Kidney glomerular epithelial cell (primary cell): ENCODE results near the gene THEM5.

Source experiments
- DNase-seq: peaks from one replicate; lab custom pipeline; 2025; lab: John Stamatoyannopoulos, UW

THEM5 gene

DNA sequence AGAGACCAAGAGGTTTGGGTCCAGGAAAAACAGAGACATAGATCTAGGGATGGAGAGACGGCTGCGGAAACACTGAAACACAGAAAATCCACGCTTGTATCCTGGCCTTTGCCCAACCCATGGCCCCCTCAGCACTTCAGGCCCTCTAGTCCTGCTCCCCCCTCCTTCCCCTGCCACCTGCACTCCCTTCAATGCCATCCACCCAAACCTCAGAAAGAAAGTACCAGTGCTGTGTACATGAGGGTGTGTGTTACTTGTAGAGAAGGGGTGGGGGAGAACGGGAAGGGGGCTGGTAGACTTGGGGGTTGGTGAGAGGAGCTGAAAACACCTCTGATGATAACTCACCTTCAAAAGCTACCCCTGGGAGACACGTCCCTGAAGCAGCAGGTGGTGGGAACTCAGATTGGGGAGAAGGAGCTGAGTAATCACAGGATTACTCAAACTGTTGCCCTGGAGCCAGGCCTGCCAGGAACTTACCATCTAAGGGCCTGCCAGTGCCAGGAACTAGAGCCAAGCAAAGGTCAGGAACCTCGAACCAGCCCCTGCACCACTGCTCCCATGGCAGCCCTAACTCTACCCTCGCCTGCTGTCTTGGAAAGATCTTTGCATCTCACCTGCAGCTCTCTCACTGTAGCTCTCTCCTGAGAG lies 33.4 kb downstream of the THEM5 start:
- DNase-seq, result no peak

DNA sequence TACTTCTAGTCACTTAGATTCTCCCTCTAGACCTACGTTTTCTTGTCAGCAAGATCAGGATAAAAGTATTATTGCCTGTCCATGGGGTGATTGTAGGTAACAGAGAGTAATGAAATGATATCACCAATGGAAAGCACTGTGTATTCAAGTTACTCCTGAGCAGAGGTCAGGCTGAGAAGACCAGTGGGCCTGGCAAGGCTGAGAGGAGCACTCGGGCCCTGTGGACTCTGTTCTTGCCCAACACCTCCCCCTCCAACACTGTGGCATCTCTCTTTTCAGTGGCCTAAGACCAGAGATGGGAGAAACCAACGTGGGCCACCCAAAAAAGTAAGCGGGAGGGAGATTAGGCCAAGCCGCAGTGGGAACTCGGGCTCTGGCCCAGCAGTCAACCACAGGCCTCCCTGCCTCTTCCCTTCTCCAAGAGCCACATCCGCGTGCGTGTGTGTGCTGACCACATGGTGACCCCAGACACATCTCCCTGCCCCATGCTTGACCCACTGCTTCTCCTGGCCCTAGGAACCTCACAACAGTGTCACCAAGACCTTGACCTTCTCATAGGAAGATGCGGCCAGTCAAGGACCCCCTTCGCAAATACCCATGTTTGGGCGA lies 34.2 kb downstream of the THEM5 start:
- DNase-seq, result no peak

DNA sequence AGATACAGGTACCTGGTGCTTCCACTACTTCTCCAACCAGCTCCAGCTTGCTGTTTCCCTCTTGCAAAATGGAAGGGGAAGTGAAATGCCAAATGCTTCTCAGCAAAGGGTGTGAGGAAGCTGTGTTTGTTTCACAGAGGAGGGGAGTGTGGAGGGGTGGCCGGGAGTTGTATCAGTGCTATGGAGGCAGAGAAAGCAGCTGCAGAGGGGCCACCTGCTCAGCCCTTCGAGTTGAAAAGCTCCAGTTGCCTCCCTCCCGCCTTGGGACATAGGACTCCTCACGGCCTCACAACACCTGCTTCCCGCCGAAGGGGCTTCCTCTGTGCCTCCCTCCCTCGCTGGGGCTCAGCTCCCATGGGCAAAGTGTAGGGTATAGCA lies 36.2 kb downstream of the THEM5 start:
- DNase-seq, result no peak

DNA sequence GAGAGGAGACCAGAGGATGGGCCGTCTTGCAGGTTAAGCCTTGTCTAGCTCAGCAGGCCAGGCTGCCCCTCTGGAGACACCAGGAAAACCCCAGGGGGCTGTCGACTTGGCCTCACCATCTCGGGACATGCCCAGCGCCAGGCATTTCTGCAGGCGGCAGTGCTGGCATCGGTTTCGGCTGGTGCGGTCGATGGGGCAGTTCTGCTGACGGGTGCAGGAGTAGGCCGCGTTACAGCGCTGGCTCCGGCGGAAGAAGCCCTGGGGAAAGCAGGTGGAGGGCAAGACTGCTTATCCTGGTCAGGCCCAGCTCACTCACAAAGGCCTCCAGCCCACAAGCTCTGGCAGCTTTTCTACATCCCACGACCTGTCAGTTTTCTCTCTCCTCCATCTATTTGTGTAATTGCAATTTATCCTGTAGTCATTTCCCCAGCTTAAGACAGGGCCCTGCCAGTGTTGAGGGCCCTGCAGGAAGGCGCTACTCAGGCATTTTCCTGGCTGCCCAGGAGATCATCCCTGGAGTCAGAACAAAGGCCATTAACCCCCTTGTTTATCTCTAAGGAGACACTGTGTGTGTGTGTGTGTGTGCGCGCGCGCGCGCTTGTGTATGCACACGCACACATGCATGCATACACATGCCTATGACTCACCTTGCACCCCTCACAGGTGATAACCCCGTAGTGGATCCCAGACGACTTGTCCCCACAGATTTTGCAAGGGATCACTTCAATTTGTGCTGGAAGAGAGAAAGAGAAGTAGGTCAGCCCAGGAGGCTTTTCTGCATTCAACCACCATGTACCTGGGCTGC lies 36.8 kb downstream of the THEM5 start:
- no peak for DNase-seq

DNA sequence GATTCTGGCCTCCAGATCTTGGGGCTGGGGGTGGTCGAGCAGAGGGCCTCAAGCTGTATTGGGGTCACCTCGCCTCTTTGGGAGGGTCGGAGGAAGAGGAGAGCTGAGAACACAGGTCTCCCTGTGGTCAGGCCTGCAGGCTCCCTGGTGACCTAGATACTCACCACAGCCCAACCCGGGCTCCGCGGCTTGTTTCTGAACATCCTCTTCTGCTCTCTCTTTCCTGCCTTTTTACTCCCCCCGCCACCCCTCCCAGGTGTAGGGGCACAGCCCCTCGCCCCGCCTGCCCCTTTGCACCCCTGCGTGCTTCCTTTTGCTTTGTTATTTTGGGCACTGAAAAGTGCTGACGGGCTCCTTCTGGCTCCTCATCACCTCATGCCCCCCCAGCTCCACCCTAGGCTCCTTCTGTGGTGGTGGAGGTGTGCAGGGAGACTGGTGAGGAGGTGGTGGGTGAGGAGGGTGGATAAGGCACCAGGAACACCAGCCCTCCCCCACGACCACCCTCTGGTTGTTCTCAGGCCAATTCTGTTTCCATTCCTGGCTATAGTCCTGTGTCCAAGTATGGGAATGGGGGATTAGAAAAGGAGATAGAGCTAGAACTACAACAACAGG lies 37.7 kb downstream of the THEM5 start:
- DNase-seq, result no peak

DNA sequence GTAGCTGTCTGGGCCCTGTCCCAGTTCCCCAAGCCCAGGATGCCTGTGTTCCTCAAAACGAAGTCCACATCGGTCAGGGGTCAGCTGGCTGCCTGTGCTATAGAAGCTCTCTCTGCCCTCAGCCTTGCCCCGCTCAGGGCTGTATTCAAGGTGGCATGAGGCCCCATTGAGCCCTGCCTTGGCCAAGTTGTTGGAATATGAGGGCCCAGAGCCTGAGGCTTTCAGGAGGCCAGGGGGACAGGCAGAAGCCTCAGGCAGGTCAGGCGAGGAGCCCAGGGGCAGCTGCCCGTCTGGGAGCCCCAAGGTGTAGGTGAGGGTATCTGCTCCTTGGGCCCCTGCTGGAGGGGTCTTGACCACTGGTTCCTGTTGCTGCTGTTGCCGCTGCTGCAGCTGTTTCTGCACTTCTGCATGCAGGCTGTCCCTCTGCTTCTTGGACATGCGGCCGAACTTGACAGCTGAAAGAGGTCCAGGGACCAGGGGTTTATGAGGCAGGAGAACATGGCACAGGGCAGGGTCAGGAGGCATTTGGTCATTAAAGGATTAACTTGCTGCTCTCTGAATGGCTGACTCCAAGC lies 38.5 kb downstream of the THEM5 start:
- DNase-seq, result no peak

DNA sequence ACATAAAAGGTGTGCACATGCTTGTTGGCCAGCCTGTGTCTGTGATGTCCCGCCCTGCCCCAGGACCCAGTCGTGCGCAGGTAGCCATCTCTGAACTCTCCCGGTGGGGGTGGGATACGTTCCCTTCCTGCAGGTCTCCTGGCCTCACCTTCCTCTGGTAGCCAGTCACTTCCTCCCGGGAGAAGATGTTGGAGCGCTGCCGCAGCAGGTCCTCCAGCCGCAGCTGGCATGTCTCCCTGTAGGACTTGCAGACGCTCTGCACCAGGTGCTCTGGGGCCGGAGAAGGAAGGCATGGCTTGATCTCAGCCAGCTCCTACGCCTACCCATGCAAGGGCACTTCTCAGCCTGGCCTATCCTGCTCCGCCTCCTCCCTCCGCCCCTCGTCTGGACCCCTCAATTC lies 39.1 kb downstream of the THEM5 start:
- DNase-seq, result no peak

DNA sequence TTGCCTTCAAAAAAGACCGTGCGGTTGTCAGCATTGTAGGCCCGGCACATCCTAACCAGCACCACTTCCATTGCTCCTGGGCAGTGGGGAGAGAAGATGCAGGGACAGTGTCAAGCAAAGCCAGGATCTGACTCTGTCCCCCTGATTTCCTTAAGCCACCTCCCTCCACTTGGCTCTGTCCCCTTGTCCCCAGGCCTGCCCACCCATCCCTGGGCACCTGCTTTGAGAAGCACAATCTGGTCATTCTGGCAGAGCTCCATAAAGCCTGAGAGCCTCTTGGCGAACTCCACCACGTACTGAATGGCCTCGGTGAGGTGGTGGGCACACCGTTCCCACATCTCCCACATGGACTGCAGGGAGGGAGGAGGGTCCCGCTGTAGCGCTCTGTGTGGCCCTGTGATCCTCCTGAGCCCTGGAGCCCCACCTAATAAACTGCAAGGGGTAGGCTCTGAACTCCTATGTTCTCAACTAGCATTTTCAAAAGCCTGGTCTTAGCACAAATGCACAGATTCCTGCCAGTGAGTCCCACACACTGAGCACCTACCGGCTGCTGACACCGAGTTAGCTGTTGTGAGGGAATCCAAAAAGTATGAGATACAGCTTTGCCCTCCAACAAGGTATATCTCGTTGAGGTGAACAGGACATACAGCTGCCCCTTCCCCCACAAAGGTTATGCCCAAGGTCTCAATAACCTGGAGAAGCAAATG lies 40.1 kb downstream of the THEM5 start:
- no peak for DNase-seq

DNA sequence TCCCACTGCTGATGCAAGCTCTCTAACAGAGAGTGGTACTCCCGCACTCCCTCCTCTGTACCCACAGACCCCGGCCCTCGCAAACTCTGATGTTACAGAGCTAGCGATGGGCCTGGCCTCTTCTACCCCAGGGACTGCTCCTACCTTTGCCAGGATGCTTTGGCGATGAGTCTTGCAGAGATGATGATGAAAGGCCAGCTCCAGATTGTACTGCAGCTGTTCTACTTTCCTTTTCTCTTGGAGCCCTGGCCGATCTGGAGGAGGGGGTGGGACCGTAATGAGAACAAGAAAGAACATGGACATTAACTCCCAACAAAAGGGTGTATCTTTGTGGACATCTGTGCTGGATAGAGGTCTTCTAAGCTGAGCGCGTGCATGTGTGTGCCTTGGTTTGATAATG lies 42.3 kb downstream of the THEM5 start:
- DNase-seq, result no peak

DNA sequence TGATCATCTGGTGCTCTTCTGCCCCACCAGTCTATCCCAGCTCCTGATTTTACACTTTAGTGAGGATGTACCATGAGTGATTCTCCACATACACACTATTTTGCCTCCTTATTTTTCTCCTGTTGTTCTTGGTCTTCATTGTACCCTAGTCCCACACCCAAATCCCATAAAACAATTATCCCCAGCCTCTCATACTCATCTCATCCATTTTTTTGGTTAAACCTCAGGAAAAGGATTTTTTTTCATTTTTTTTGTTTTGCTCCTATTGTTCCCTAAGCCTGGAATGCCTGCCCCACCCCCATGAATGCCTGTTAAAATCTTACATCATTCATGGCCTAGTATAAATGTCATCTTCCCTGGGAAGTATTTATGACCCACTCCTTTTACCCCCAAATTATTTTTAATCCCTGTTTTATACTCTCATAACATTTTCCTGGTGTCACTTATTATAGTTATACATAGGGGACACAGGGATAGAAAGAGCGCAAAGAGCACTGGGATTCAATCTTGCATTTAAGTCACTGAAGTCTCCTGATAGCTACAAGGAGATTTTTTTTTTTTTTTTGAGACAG lies 43.4 kb downstream of the THEM5 start:
- DNase-seq, result no peak

DNA sequence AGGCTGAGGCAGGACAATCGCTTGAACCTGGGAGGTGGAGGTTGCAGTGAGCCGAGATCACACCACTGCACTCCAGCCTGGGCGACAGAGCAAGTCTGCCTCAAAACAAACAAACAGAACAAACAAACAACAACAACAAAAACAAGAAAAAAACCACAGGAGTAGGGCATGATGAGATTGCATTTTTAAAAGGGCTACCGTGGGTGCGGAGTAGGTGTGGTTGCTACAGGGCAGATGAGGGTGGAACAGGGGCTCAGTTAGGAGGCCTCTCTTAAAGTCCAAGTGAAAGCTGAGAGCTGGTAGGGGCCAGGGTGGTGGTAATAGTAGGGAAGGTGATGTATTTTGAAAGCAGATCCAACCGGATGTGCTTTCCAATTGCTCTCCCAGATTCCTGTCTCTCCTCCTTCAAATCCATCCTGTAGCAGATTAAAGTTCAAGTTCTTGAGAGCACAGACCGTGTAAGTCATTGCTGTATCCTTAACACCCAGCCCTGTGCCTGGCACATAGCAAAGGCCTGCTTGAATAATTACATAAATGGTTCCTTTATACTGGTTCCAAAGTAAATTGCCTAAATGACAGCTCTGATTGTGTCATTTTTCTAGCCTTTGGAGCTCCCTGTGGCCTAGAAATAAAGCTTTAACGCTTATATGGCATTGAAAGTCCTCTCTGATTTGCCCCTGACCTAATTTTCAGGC lies 44.1 kb downstream of the THEM5 start:
- no peak for DNase-seq

DNA sequence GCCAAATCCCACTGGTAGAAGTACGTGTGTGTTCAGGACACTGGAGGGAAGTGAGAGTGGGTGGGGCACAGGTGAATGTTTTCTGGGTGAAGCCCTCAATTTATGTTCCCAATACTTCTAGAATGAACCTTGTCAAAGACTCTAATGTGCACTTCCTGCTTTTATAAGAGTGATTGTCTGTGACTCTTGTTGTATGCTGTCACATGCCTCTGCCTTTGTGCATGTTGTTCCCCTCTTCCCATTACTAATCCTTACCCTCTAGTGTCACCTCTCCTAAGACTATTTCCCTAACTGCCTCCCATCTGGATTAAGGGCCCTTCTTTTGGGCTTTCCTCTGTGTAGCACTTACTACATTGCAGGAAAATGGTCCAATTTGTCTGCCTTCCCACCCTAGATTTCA lies 45.7 kb downstream of the THEM5 start:
- DNase-seq, result no peak

DNA sequence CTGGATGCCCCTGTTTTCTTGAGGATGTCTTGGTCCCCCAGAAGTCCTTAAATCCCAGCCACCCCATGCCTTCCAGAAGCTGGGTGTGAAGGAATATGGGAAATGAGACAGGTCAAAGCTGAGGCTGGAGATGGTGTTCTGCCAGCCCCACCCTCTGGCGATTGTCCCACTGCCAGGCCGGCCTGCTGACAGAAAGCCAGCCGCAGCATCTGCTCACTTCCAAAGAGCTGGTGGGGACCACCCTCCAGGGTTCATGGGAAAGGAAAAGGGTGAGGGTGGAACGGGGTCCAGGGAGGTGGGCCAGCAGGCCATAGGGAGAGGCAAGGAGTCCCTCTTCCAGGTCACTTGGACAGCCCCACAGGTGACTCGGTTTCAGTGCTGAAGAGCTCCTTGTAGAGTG lies 46.4 kb downstream of the THEM5 start:
- no peak for DNase-seq

DNA sequence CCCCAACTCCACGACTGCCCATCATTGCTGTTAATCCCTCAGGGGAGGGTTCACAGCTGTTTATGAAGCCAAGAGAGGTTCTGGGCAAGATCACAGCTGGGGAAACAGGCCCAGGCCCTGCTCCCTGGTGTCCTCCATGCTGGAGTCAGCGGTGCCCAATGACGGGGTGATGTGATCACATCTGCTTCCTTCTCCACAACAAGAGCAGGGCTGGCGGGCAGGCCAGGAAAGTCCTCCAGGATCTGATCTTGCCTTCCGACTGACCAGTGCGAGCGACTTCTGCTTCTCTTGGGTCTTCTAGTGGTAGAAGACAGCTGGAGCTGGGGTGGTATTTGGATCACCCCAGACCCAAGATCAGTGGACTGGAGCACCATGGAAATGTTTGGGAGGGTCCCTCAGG lies 47.3 kb downstream of the THEM5 start:
- no peak for DNase-seq

DNA sequence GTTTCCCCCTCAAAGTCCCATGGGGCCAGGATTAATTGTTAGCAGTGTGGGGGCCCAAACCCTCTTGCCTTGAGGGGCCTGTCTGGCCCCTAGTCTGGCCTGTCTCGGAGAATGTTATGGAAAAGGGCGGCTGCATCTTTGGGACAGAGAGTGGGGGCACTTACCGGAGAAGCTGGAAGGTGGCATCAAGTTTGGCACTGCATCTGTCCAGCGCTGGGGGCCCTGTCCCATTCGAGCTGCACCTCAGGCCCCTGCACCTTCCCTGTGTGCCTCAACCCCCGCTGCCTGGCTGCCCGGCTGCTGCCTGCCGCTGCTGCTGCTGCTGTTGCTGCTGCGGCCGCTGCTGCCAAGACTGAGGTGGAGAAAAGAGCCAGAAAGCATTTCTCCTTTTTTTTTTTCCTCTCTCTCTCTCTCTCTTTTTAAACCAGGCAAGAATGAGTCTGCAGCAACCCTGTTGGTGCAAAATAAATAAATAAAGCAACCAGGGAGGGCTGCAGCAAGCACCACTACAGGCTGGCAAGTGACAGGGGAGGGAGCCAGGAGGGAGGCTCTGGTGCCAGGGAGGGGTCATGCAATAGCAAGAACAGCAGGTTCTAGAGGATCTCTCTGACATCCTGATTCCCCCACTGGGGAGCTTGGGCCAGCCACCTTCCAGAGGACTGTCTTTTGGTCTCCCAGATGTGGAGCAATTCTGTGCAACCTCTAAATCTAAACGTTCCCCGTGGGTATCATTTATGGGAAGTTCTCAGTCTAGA lies 48.3 kb downstream of the THEM5 start, which contains the start of gene LINGO4:
Gene LINGO4 (minus strand): TSS at position 354 of the 755 bp plus-strand sequence. CDS start 2,715 bp downstream, outside the sequence.
- no peak for DNase-seq

DNA sequence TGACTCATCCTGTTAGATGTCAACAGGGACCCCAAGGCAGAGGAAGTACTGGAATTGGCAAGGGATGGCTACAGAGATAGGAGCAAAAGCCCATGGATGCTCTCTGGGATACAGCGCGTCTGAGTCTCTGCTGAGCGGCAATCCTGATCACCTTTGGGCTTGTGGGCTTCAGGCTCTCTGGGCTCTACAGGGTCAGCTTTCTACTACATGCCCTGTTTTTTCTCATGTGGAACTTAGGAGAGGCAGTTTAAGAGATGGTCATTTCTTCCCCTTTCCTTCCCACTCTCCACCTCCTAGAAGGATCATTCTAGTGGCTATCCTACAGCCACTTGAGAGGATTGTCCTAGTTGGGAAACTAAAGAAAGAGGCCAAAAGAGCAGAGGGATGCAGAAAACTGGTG lies 49.6 kb downstream of the THEM5 start:
- no peak for DNase-seq

DNA sequence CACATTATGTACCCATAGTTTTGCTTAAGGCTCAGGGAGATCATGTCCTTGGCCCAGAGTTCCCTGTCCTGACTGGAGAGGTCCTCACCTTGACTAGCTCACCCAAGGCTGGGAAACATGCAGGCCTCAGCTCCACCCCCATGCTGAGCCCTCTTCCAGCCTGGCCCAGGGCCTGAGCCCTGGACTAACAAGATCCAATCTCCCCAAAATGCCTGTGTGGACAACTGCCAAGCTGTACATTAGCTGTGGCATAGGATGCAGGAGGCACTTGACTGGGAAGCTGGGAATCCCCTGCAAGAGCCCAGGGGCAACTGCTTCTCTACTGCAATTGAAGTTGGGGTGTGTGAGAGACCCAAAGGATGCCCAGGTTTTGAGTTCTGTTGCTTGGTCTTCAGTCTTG lies 50.3 kb downstream of the THEM5 start:
- no peak for DNase-seq

DNA sequence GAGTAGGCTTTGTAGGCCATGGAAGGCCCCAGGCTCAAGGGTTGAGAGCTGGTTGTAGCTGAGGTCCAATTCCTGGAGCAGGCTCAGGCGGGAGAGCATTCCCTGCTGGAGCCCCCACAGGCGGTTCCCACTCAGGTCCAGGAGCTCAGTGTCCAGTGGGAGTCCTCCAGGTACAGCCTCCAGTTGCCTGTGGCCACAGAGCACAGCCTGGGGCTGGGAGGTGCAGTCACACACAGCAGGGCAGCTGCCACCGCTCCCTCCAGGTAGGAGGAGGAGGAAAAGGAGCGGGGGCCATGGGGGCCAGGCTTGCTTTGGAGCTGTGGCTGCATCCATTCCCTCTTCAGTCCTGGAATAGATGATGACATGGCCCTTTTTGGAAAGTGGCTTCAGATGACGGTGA lies 51.1 kb downstream of the THEM5 start:
- DNase-seq, result no peak

DNA sequence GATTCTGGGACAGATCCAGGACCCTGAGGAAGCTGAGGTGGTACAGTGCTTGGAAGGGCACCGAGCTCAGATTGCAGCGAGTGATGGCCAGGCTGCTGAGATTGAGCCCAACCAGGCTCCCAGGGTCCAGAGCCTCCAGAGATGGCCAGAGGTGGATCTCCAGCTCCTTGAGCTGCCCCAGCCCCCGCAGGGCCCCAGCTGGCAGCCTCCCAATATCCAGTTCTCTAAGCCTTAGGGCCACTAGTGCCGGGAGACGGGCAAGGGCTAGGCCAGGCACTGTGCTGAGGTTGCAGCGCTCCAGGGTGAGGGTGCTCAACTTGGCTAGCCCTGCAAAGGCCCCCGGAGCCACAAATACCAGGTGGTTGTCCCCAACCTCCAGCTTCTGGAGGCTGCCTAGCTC lies 51.7 kb downstream of the THEM5 start:
- DNase-seq, result no peak

DNA sequence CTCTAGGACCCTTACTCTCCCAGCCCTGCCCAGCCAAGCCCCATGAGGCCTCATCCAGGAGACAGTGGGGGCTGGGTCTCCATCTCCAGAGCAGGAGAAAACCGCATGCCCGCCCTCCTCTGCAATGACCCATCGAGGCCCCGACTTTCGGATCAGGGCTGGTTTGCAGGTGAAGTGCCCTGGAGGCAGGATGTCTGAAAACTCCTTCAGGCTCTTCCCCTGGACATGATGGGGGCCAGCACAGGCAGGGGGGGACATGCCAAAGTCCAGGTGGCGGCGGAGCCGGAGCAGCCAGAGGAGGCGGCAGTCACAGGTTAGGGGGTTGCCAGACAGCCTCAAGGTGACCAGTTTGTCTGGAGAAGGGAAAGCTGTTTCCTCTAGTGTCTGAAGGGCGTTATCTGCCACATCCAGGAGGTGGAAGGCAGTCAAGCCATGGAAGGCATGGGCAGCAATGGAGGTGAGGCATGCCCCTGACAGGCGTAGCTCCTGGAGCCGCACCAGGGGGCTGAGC lies 52.1 kb downstream of the THEM5 start:
- DNase-seq, result no peak
